Measurements from ENCODE around the gene MOV10L1.

Gene MOV10L1

GRCh38 chr22:50107529-50107928 is 17.7 kb downstream of the MOV10L1 start:
- no peak for TF ChIP-seq CEBPB (IDR thresholded peaks at IDR 0.05)
- TF ChIP-seq, protein P1, sequence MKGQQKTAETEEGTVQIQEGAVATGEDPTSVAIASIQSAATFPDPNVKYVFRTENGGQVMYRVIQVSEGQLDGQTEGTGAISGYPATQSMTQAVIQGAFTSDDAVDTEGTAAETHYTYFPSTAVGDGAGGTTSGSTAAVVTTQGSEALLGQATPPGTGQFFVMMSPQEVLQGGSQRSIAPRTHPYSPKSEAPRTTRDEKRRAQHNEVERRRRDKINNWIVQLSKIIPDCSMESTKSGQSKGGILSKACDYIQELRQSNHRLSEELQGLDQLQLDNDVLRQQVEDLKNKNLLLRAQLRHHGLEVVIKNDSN (IDR thresholded peaks at IDR 0.05) = no peak
- no peak for TF ChIP-seq FOXM1 (IDR thresholded peaks at IDR 0.05; ENCODE audit: borderline replicate concordance, low read depth)
- TF ChIP-seq EGR1 (IDR thresholded peaks at IDR 0.05) = no peak
- no peak for TF ChIP-seq ZBTB7A (IDR thresholded peaks at IDR 0.05; ENCODE audit: low read depth)
- TF ChIP-seq TAF1 (IDR thresholded peaks at IDR 0.05; ENCODE audit: low read depth) = no peak
- TF ChIP-seq TCF12 (IDR thresholded peaks at IDR 0.05; ENCODE audit: low read depth) = no peak
- no peak for TF ChIP-seq YY1 (IDR thresholded peaks at IDR 0.05; ENCODE audit: low read depth)
- no peak for TF ChIP-seq CREB1 (IDR thresholded peaks at IDR 0.05; ENCODE audit: low read depth)
- no peak for TF ChIP-seq TEAD4 (IDR thresholded peaks at IDR 0.05)
- TF ChIP-seq REST (IDR thresholded peaks at IDR 0.05; ENCODE audit: low read depth) = no peak
- no peak for TF ChIP-seq MAX (IDR thresholded peaks at IDR 0.05)
- TF ChIP-seq EP300 (IDR thresholded peaks at IDR 0.05; ENCODE audit: borderline replicate concordance) = no peak
- TF ChIP-seq RAD21 (IDR thresholded peaks at IDR 0.05; ENCODE audit: low read depth) = no peak
- TF ChIP-seq NFIC (IDR thresholded peaks at IDR 0.05) = no peak

- no peak for TF ChIP-seq TEAD4 (IDR thresholded peaks at IDR 0.05)
- no peak for TF ChIP-seq TAF1 (IDR thresholded peaks at IDR 0.05; ENCODE audit: low read depth)
- TF ChIP-seq FOXM1 (IDR thresholded peaks at IDR 0.05; ENCODE audit: borderline replicate concordance, low read depth) = no peak
- no peak for TF ChIP-seq NFIC (IDR thresholded peaks at IDR 0.05)
- TF ChIP-seq, protein P1 (IDR thresholded peaks at IDR 0.05) = 0 out of 2 replicates have a peak, but pooled peaks have one; percentile 24
- no peak for TF ChIP-seq ZBTB7A (IDR thresholded peaks at IDR 0.05; ENCODE audit: low read depth)
- no peak for TF ChIP-seq CEBPB (IDR thresholded peaks at IDR 0.05)
Measured at GRCh38 chr22:50111056-50111455, 21.2 kb downstream of the MOV10L1 start.

GRCh38 chr22:50112151-50113118 is 22.6 kb downstream of the MOV10L1 start:
- TF ChIP-seq CREB1 (IDR thresholded peaks at IDR 0.05; ENCODE audit: low read depth) (no peak), TCF12 (IDR thresholded peaks at IDR 0.05; ENCODE audit: low read depth) (no peak), TEAD4 (IDR thresholded peaks at IDR 0.05) (no peak), TAF1 (IDR thresholded peaks at IDR 0.05; ENCODE audit: low read depth) (no peak), REST (IDR thresholded peaks at IDR 0.05; ENCODE audit: low read depth) (no peak), EP300 (IDR thresholded peaks at IDR 0.05; ENCODE audit: borderline replicate concordance) (no peak), ZBTB7A (IDR thresholded peaks at IDR 0.05; ENCODE audit: low read depth) (no peak), FOXM1 (IDR thresholded peaks at IDR 0.05; ENCODE audit: borderline replicate concordance, low read depth) (no peak), NFIC (IDR thresholded peaks at IDR 0.05) (no peak), CEBPB (IDR thresholded peaks at IDR 0.05) (no peak), EGR1 (IDR thresholded peaks at IDR 0.05) (no peak)
- TF ChIP-seq, protein P1 (IDR thresholded peaks at IDR 0.05) = no peak

GRCh38 chr22:50114221-50115021 is 24.6 kb downstream of the MOV10L1 start:
- TF ChIP-seq REST (IDR thresholded peaks at IDR 0.05; ENCODE audit: low read depth) (no peak), TEAD4 (IDR thresholded peaks at IDR 0.05) (no peak)
- TF ChIP-seq, protein P1 (IDR thresholded peaks at IDR 0.05) = no peak
